ENCODE results near the gene NOSTRIN.

NOSTRIN gene

DNA sequence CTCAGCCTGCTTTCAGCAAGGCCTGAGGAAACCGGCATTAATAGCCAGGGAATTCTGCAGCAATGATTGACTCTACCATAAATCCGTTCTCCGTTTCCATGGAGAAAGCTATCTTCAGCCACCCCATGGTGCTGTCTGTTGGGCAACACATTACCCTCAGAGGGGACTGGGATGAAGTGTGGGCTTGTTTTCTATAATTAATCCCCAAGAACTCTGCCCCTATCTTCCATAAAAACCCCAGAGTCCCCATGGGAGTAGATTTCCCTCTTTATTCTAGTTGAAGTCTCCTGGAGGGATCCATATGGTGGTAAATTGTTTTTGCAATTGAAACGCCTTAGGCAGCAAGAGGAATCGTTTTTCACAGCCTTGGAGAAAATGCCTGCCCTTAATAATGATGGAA lies 107.9 kb downstream of the NOSTRIN start (continued):
- TF ChIP-seq, protein P1, sequence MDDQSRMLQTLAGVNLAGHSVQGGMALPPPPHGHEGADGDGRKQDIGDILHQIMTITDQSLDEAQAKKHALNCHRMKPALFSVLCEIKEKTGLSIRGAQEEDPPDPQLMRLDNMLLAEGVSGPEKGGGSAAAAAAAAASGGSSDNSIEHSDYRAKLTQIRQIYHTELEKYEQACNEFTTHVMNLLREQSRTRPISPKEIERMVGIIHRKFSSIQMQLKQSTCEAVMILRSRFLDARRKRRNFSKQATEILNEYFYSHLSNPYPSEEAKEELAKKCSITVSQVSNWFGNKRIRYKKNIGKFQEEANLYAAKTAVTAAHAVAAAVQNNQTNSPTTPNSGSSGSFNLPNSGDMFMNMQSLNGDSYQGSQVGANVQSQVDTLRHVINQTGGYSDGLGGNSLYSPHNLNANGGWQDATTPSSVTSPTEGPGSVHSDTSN (CRISPR knock-in tag; IDR thresholded peaks at IDR 0.05) = no peak
- no peak for TF ChIP-seq ZNF549 (tag by site-specific recombination; IDR thresholded peaks at IDR 0.05)
- peak; percentile 96 for TF ChIP-seq ZIC2 (tag by site-specific recombination; IDR thresholded peaks at IDR 0.05)
- 0 out of 2 replicates have a peak, but pooled peaks have one; percentile 25 for TF ChIP-seq FEZF1 (tag by site-specific recombination; IDR thresholded peaks at IDR 0.05)
- TF ChIP-seq HOXD13 (CRISPR knock-in tag; IDR thresholded peaks at IDR 0.05; ENCODE audit: borderline replicate concordance) = no peak

DNA sequence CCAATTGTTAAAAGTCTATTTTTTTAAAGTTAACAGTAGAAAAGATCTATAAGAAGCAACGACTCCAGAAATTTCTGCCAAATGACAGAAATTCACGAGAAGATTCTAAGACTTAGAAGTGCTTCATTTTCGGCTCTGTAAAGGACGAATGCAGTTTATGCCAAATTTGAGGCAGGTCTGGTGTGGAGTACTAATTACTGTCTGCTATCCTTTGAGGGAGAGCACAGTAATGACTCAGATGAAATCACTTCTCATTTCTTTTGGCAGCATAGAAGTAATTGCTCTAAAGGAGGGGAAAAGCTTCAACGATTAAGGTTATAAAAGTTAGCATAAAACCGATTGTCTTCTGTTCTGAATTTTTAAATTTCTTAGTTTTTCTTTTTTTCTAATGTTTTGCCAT lies 110.0 kb downstream of the NOSTRIN start:
- no peak overlapping the region for H3K27ac ChIP-seq (ENCODE audit: extremely low read depth, low read depth, low read length)
- TF ChIP-seq ZNF366 (tag by site-specific recombination; conservative IDR thresholded peaks at IDR 0.05) = no peak
- TF ChIP-seq, protein P2, sequence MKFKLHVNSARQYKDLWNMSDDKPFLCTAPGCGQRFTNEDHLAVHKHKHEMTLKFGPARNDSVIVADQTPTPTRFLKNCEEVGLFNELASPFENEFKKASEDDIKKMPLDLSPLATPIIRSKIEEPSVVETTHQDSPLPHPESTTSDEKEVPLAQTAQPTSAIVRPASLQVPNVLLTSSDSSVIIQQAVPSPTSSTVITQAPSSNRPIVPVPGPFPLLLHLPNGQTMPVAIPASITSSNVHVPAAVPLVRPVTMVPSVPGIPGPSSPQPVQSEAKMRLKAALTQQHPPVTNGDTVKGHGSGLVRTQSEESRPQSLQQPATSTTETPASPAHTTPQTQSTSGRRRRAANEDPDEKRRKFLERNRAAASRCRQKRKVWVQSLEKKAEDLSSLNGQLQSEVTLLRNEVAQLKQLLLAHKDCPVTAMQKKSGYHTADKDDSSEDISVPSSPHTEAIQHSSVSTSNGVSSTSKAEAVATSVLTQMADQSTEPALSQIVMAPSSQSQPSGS (tag by site-specific recombination; IDR thresholded peaks at IDR 0.05; ENCODE audit: low read depth) = no peak
- TF ChIP-seq ZNF473 (tag by site-specific recombination; IDR thresholded peaks at IDR 0.05) = no peak
- TF ChIP-seq ZNF248 (tag by site-specific recombination; IDR thresholded peaks at IDR 0.05) = no peak
- no peak for TF ChIP-seq GLIS1 (tag by site-specific recombination; IDR thresholded peaks at IDR 0.05)
- TF ChIP-seq ZNF266 (tag by site-specific recombination; IDR thresholded peaks at IDR 0.05; ENCODE audit: low read depth) = no peak
- TF ChIP-seq, protein P3, sequence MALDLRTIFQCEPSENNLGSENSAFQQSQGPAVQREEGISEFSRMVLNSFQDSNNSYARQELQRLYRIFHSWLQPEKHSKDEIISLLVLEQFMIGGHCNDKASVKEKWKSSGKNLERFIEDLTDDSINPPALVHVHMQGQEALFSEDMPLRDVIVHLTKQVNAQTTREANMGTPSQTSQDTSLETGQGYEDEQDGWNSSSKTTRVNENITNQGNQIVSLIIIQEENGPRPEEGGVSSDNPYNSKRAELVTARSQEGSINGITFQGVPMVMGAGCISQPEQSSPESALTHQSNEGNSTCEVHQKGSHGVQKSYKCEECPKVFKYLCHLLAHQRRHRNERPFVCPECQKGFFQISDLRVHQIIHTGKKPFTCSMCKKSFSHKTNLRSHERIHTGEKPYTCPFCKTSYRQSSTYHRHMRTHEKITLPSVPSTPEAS (tag by site-specific recombination; IDR thresholded peaks at IDR 0.05) = no peak
- no peak for TF ChIP-seq KLF16 (tag by site-specific recombination; IDR thresholded peaks at IDR 0.05)
- TF ChIP-seq, protein P4, sequence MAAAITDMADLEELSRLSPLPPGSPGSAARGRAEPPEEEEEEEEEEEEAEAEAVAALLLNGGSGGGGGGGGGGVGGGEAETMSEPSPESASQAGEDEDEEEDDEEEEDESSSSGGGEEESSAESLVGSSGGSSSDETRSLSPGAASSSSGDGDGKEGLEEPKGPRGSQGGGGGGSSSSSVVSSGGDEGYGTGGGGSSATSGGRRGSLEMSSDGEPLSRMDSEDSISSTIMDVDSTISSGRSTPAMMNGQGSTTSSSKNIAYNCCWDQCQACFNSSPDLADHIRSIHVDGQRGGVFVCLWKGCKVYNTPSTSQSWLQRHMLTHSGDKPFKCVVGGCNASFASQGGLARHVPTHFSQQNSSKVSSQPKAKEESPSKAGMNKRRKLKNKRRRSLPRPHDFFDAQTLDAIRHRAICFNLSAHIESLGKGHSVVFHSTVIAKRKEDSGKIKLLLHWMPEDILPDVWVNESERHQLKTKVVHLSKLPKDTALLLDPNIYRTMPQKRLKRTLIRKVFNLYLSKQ (tag by site-specific recombination; IDR thresholded peaks at IDR 0.05; ENCODE audit: borderline replicate concordance) = no peak
- no peak for TF ChIP-seq ZNF433 (tag by site-specific recombination; IDR thresholded peaks at IDR 0.05; ENCODE audit: low read depth)
- no peak for TF ChIP-seq ZBTB21 (tag by site-specific recombination; IDR thresholded peaks at IDR 0.05)
- no peak for TF ChIP-seq ZNF138 (tag by site-specific recombination; IDR thresholded peaks at IDR 0.05; ENCODE audit: borderline replicate concordance)
- TF ChIP-seq ZNF184 (tag by site-specific recombination; IDR thresholded peaks at IDR 0.05) = no peak
- no peak for TF ChIP-seq ZNF404 (tag by site-specific recombination; IDR thresholded peaks at IDR 0.05)
- no peak for TF ChIP-seq ZNF335 (tag by site-specific recombination; conservative IDR thresholded peaks at IDR 0.05)
- ChIA-PET POLR2A (no interaction called here), CTCF (interaction anchor here (0.6 to 0.7 kb wide), 2 partner anchors 460 to 648 kb away, joined by 3 read pairs; no protein-coding TSS in a partner anchor)
- H3K36me3 ChIP-seq (ENCODE audit: control insufficient read depth in 2 of 2, insufficient read depth in 1 of 2, low read length in 2 of 2) = no peaks in the 10 kb centered on the region
- no peak overlapping the region for H3K4me3 ChIP-seq (ENCODE audit: low read depth, low read length)
- no peaks in the 10 kb centered on the region for H3K9me3 ChIP-seq (ENCODE audit: control insufficient read depth, insufficient read depth, low read depth, low read length)
- no peaks in the 10 kb centered on the region for H3K4me1 ChIP-seq (ENCODE audit: control insufficient read depth, insufficient read depth, low read length)

Data from HEK293 (cell line).